SK-N-SH (cell line): ENCODE measurements around the gene MILR1.

Experiments
- POLR2AphosphoS5 ChIP-seq: IDR thresholded peaks from 2 replicates; pipeline ENCODE4 v1.6.1; 2012; ENCODE audit warnings: low read depth, low read length
- RAD21 ChIP-seq: IDR thresholded peaks from 2 replicates; pipeline ENCODE4 v1.6.1; 2012; ENCODE audit warnings: mild to moderate bottlenecking, low read length
- TAF1 ChIP-seq: IDR thresholded peaks from 2 replicates; pipeline ENCODE4 v1.6.1; 2012; ENCODE audit warnings: low read depth, mild to moderate bottlenecking, low read length, moderate library complexity, borderline replicate concordance
- YY1 ChIP-seq: IDR thresholded peaks from 2 replicates; pipeline ENCODE4 v1.4.0; 2012; ENCODE audit warnings: low read depth, mild to moderate bottlenecking
- TF ChIP-seq, protein P1 (sequence below): fragments of 200-600 bp; sonication (generic); IDR thresholded peaks from 2 replicates; pipeline ENCODE4 v1.6.1; 2017; ENCODE audit warnings: antibody characterized with exemption, mild to moderate bottlenecking, moderate library complexity
- TF ChIP-seq, protein P2 (sequence below): IDR thresholded peaks from 2 replicates; pipeline ENCODE4 v1.4.0; 2012; ENCODE audit warnings: low read depth, borderline replicate concordance

DNA sequence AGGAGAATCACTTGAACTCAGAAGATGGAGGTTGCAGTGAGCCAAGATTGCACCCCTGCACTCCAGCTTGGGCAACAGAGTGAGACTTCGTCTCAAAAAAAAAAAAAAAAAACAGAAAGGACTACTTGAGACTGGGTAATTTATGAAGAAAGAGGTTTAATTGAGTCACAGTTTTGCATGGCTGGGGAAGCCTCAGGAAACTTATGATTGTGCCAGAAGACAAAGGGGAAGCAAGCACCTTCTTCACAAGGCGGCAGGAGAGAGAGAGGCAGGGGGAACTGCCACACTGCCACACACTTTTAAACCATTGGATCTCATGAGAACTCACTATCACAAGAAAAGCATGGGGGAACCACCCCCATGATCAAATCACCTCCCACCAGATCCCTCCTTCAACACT is 9.0 kb upstream of the MILR1 start:
- no peak for TF ChIP-seq POLR2AphosphoS5
- TF ChIP-seq, protein P1, sequence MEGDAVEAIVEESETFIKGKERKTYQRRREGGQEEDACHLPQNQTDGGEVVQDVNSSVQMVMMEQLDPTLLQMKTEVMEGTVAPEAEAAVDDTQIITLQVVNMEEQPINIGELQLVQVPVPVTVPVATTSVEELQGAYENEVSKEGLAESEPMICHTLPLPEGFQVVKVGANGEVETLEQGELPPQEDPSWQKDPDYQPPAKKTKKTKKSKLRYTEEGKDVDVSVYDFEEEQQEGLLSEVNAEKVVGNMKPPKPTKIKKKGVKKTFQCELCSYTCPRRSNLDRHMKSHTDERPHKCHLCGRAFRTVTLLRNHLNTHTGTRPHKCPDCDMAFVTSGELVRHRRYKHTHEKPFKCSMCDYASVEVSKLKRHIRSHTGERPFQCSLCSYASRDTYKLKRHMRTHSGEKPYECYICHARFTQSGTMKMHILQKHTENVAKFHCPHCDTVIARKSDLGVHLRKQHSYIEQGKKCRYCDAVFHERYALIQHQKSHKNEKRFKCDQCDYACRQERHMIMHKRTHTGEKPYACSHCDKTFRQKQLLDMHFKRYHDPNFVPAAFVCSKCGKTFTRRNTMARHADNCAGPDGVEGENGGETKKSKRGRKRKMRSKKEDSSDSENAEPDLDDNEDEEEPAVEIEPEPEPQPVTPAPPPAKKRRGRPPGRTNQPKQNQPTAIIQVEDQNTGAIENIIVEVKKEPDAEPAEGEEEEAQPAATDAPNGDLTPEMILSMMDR, result no peak
- no peak for TF ChIP-seq TAF1
- TF ChIP-seq YY1, result no peak
- no peak for TF ChIP-seq RAD21
- TF ChIP-seq, protein P2, sequence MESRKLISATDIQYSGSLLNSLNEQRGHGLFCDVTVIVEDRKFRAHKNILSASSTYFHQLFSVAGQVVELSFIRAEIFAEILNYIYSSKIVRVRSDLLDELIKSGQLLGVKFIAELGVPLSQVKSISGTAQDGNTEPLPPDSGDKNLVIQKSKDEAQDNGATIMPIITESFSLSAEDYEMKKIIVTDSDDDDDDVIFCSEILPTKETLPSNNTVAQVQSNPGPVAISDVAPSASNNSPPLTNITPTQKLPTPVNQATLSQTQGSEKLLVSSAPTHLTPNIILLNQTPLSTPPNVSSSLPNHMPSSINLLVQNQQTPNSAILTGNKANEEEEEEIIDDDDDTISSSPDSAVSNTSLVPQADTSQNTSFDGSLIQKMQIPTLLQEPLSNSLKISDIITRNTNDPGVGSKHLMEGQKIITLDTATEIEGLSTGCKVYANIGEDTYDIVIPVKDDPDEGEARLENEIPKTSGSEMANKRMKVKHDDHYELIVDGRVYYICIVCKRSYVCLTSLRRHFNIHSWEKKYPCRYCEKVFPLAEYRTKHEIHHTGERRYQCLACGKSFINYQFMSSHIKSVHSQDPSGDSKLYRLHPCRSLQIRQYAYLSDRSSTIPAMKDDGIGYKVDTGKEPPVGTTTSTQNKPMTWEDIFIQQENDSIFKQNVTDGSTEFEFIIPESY, result no peak
